22Rv1 (cell line): ENCODE measurements around the gene TMEM135.
"Not testable (repeated sequence)": the region's sequence is repeated elsewhere in the genome, so short reads cannot be mapped to it uniquely, and the experiment has no call there.

ENCODE experiments used
- CTCF ChIP-seq: fragments of 450-650 bp; IDR thresholded peaks from 2 replicates; pipeline ENCODE4 v1.5.1; 2017; ENCODE audit warnings: mild to moderate bottlenecking
- ZFX ChIP-seq: fragments of 450-650 bp; IDR thresholded peaks from 2 replicates; pipeline ENCODE4 v1.6.1; 2017; ENCODE audit warnings: antibody characterized with exemption, borderline replicate concordance

GRCh38 chr11:87149782-87150181 is 112.0 kb downstream of the TMEM135 start:
- TF ChIP-seq CTCF, ZFX: not testable (repeated sequence)
